GM12801 (cell line): ENCODE results near the gene ZNF211.

ENCODE experiments used
- CTCF ChIP-seq: IDR thresholded peaks from one replicate; pipeline ENCODE4 v1.5.1; 2011; ENCODE audit warnings: control low read depth; ENCODE audit not compliant: insufficient read length; ENCODE audit errors: extremely low read depth

ZNF211 gene

GRCh38 chr19:57641715-57642234, 8.8 kb downstream of the ZNF211 start:
- TF ChIP-seq CTCF, result no peak

GRCh38 chr19:57642396-57643046, 9.6 kb downstream of the ZNF211 start:
- no peak for TF ChIP-seq CTCF

DNA sequence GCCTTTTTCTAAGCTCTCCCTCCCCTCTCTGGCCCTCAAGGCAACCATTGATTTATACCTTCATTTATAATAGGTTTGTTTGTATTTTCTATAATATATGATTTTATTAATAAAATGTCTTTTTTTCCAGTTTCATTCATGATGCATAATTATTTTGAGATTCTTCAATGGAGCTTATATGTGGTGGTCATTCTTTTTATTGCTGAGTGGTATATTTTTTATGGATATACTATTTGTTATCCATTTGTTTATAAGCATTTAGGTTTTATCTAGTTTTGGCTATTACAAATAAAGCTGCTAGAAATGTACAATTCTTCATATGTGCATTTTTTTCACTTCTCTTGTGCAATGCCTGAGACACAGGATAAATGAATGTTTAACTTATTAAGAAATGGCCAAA, 10.8 kb downstream of the ZNF211 start:
- TF ChIP-seq CTCF, result no peak

GRCh38 chr19:57648331-57649003, 15.5 kb downstream of the ZNF211 start:
- no peak for TF ChIP-seq CTCF

DNA sequence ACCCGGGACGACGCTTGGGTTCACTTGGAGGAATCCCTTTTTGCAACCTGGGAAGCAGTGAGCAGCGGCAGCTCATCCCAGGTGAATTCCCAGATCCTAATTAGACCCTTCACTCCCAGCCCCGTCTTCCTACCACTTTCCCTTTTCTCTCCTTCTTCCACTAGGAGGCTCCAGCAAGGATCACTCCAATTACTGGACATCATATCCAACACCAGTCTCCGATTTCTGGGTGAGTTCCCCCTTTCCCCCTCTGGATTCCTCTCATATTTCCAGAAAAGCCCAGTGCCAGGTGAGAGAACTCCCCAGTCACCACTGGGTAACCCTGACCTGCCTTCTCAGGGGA, 18.7 kb downstream of the ZNF211 start:
- no peak for TF ChIP-seq CTCF

DNA sequence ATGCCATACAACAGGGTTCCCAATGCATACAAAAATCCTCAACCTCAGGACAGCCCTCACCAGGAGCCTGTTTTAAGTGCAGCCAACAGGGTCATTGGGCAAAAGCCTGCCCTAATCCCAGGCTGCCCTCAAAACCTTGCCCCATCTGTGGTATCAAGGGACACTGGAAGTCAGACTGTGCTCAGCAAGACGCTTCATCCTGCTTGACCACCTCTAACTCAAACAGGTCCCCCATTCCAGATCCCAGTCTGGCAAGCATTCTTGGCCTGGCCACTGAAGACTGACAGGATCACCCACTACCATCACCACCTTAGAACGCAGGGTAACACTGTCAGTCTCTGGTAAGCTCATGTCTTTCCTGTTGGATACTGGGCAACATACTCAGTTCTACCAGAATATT, 20.7 kb downstream of the ZNF211 start:
- TF ChIP-seq CTCF, result no peak

DNA sequence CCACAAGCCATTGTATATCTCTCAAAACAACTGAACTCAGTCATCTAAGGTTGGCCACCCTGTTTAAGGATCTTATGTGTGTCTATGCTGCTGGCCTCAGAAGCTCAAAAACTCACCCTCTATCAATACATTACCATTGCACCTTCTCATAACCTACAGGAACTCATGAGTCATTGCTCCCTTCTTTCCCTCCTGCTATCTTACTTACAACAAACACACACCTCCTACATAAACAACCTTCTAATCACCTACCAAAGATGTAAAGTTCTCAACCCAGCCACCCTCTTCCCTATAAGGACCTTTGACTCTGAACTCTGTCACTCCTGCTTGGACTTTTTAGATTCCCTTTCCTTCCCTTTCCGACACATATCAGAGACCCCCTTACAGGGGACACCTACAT, 22.5 kb downstream of the ZNF211 start:
- TF ChIP-seq CTCF, result no peak
